NCI-H146 treated with DMSO at 0.1 percent for 48 hours (cell line): ENCODE data around the gene FUT6.
"Not testable (repeated sequence)": the region's sequence is repeated elsewhere in the genome, so short reads cannot be mapped to it uniquely, and the experiment has no call there.

Source experiments
- DNase-seq: peaks from one replicate; lab custom pipeline; 2025; ENCODE audit not compliant: unreplicated experiment; lab: John Stamatoyannopoulos, UW

FUT6 gene

DNA sequence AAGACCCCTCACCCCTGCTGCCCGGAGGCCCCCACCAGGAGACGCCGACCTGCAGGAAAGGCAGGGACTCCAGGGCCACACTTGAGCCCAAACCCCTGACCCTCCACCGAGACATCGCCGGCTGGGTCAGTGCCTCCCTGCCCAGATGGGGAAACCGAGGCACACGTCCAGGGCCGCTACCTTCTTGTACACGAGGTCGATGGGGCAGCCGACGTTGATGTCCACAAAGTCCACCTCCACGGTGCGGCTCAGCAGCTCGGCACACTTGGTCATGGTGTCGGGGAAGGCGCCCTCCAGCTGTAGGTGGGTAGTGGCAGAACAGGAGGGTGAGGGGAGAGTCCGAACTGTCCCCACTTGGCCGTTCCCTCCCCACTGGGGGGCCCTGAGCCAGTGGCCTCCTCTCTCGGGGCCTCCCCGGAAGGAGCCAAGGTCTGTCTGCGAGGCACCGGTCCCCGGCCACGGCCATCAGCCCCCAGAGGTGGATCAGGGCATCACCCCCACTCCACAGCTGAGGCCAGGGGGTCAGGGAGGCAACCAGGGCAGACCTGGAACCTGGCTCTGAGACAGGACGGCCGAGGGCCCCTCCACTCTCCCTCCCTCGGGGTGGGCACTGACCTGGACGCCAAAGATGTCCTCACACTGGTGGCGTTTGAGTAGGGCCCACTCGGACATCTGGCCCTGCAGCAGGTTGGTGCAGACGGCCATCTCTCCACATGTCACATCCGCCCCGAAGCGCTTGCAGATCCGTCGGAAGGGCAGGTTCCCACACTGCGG, 51.9 kb downstream of the FUT6 start:
- DNase-seq, result no peak

- DNase-seq, result no peak
Measured at GRCh38 chr19:5786593-5787408, 52.7 kb downstream of the FUT6 start.

DNA sequence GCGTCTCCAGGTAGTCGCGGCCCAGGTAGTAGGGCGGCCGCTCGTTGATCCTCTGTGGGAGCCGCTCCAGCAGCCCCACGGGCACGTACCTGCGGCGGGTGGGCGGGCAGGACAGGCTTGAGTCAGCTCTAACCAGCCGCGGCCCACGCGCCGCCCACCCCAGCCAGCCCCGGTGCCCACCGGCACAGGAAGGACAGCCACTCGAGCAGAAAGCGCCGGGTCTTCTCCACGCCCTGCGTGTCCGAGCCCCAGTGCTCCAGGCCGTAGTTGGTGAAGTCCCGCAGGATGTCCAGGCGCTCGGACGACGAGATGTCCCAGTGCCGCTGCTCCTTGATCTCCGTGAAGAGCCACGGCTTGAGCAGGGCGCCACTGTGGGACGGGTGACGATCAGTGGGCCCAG, 54.1 kb downstream of the FUT6 start:
- no peak for DNase-seq

DNA sequence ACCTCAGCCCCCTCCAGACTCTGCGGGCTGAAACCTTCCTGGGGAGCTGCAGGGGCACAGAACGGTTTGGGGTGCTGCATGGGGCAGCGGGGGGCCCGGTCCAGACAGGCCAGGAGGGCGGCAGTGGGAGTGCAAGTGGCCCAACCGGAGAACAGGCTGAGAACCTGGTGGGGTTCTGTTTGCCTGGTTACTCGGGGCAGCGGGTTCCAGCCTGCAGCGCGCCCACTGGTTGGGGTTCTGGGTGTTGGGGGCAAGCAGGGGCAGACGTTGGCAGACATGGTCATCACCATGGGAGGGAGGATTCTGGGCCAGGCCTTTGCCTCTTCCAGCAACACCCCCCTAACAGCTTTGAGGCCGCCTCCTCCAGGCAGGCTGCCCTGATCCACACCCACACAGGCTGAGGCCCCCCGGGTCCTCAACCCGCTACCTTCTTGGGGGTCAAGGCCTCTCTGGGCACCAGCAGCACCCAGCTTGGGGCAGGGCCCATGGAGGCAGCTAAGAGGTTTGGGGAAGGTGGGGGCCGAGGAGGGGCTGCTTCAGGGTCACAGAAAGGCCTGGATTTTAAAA, 54.8 kb downstream of the FUT6 start, which contains the start of gene PRR22:
TSS of gene PRR22 (minus strand) at position 166 of the 567 bp plus-strand sequence. CDS start at position 80, 86 bp downstream.
- DNase-seq, result no peak

DNA sequence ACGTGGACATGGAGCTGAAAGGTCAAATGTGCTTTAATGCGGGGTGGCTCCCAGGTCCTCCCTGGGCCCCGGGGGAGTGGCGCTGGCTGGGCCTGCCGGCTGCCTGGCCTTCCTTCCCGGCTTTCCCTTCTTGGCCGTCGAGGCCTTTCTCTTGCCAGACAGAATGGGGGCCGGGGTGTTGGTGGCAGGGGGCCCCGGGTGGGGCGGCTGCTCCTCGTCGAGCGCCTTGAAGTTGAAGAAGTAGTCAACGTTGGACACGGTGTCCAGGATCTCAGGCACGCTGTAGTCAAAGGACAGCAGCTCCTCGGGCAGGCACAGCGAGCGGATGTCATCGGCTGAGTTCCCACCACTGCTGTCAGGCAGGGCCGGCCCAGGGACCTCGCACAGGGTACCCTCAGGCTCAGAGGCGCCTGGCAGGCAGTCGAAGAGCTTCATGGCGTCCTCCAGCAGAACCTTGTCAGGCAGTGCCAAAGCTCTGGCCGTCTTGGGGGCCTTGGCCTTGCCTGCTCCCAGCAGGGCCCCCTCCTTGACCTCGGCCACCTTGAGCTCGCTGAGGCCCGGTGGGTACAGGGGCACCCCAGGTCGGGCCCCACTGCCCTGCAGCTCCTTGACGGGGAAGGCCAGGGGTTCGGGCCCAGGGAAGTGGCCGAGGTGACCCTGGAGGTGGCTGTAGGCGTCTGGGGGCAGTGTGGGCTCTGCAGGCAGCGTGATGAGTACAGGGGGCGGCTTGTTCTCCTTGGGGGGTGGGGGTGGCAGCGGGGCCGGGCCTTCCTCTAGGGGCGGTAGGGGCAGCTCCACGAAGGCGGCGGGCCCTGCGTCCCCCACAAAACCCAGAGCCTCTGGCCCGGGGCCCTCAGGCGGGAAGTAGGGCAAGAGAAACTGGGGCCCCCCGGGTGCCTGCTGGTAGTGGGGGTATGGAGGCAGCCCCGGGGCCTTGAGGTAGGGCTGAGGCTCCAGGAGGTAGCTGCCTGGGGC, 56.3 kb downstream of the FUT6 start:
- no peak for DNase-seq

GRCh38 chr19:5782322-5782721, 57.2 kb downstream of the FUT6 start:
- no peak for DNase-seq

GRCh38 chr19:5780916-5781315, 58.6 kb downstream of the FUT6 start:
- DNase-seq, result not testable (repeated sequence)
